Astrocyte (in vitro differentiated cells and primary cell): Measurements from ENCODE around the gene PICALM.

Experiments used
- EZH2 ChIP-seq: IDR thresholded peaks from 2 replicates; pipeline ENCODE4 v1.6.1; 2012; ENCODE audit warnings: mild to moderate bottlenecking, low read length, inconsistent platforms; ENCODE audit not compliant: insufficient read depth
- TF ChIP-seq, protein P1 (sequence below): IDR thresholded peaks from 2 replicates; pipeline ENCODE4 v1.5.1; 2011; ENCODE audit warnings: low read depth, mild to moderate bottlenecking, inconsistent platforms, low read length, moderate library complexity; ENCODE audit not compliant: insufficient read depth

DNA sequence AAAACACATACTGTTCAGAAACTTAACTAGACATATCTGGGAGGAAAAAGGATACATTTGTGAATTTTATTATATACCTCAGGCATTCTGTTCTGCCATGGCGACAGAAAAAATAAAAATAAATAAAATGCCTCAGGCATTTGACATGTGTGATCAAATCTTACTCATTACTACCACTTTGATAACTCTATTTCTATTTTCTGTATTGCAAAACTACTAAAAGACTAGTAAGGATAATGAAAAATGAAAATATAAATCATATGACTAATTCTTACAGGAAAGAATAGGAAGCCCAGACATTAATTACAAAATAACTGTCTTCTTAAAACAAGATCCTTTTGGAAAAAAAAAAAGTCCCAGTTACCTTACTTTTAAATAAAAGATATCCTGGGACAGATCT is 5.3 kb downstream of the PICALM start:
- TF ChIP-seq, protein P1, sequence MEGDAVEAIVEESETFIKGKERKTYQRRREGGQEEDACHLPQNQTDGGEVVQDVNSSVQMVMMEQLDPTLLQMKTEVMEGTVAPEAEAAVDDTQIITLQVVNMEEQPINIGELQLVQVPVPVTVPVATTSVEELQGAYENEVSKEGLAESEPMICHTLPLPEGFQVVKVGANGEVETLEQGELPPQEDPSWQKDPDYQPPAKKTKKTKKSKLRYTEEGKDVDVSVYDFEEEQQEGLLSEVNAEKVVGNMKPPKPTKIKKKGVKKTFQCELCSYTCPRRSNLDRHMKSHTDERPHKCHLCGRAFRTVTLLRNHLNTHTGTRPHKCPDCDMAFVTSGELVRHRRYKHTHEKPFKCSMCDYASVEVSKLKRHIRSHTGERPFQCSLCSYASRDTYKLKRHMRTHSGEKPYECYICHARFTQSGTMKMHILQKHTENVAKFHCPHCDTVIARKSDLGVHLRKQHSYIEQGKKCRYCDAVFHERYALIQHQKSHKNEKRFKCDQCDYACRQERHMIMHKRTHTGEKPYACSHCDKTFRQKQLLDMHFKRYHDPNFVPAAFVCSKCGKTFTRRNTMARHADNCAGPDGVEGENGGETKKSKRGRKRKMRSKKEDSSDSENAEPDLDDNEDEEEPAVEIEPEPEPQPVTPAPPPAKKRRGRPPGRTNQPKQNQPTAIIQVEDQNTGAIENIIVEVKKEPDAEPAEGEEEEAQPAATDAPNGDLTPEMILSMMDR, result no peak
- TF ChIP-seq EZH2, result no peak
